SK-N-SH treated with all-trans-retinoic acid at 6 μM for 48 hours (cell line): ENCODE measurements around the gene DENND6A.

ENCODE experiments used
- ARNTL ChIP-seq: fragments of 450-650 bp; formaldehyde crosslinking; IDR thresholded peaks from 2 replicates; pipeline ENCODE4 v1.5.0; 2020; ENCODE audit warnings: low read depth, mild to moderate bottlenecking, moderate library complexity, borderline replicate concordance
- CSRNP3 ChIP-seq: fragments of 250-450 bp; sonication (Bioruptor Pico); IDR thresholded peaks from 2 replicates; pipeline ENCODE4 v1.5.1; 2021; ENCODE audit warnings: mild to moderate bottlenecking, moderate library complexity
- GLIS3 ChIP-seq: fragments of 250-450 bp; sonication (Bioruptor Pico); IDR thresholded peaks from 2 replicates; pipeline ENCODE4 v1.5.0; 2020; ENCODE audit warnings: mild to moderate bottlenecking, moderate library complexity
- ISL1 ChIP-seq: fragments of 250-450 bp; sonication (Bioruptor Pico); IDR thresholded peaks from 2 replicates; pipeline ENCODE4 v2.1.2; 2022; ENCODE audit warnings: mild to moderate bottlenecking, moderate library complexity
- RARB ChIP-seq: fragments of 250-450 bp; sonication (Bioruptor Pico); IDR thresholded peaks from 2 replicates; pipeline ENCODE4 v1.8.0; 2021; ENCODE audit warnings: mild to moderate bottlenecking, moderate library complexity
- TOX ChIP-seq: fragments of 250-450 bp; sonication (Bioruptor Pico); IDR thresholded peaks from 2 replicates; pipeline ENCODE4 v1.8.0; 2021; ENCODE audit warnings: mild to moderate bottlenecking, moderate library complexity, borderline replicate concordance
- TSHZ2 ChIP-seq: fragments of 250-450 bp; sonication (Bioruptor Pico); IDR thresholded peaks from 2 replicates; pipeline ENCODE4 v1.5.0; 2020; ENCODE audit warnings: mild to moderate bottlenecking, moderate library complexity
- ZC3H10 ChIP-seq: fragments of 250-450 bp; sonication (Bioruptor Pico); IDR thresholded peaks from 2 replicates; pipeline ENCODE4 v1.5.1; 2021; ENCODE audit warnings: mild to moderate bottlenecking, moderate library complexity
- ZFP30 ChIP-seq: fragments of 450-650 bp; formaldehyde crosslinking; IDR thresholded peaks from 2 replicates; pipeline ENCODE4 v1.5.0; 2022; ENCODE audit warnings: mild to moderate bottlenecking, moderate library complexity
- ZNF565 ChIP-seq: fragments of 450-650 bp; formaldehyde crosslinking; conservative IDR thresholded peaks from 2 replicates; pipeline ENCODE4 v1.5.0; 2020; ENCODE audit warnings: low read depth, mild to moderate bottlenecking, moderate library complexity
- ZNF8 ChIP-seq: fragments of 450-650 bp; formaldehyde crosslinking; IDR thresholded peaks from 2 replicates; pipeline ENCODE4 v1.5.0; 2020; ENCODE audit warnings: mild to moderate bottlenecking, moderate library complexity

GRCh38 chr3:57647292-57647940 lies 45.5 kb downstream of the DENND6A start:
- TF ChIP-seq TOX (CRISPR knock-in tag): no peak
- no peak for TF ChIP-seq TSHZ2
- TF ChIP-seq ZFP30 (CRISPR knock-in tag): no peak
- no peak for TF ChIP-seq ISL1 (CRISPR knock-in tag)
- TF ChIP-seq ZNF565 (CRISPR knock-in tag): no peak
- no peak for TF ChIP-seq ZC3H10
- TF ChIP-seq RARB: no peak
- no peak for TF ChIP-seq ARNTL
- TF ChIP-seq GLIS3 (CRISPR knock-in tag): no peak
- no peak for TF ChIP-seq CSRNP3 (CRISPR knock-in tag)
- no peak for TF ChIP-seq ZNF8 (CRISPR knock-in tag)
